Putamen (tissue), 1 donor: ENCODE data around the gene TMEM248.
"Not testable (repeated sequence)": the region's sequence is repeated elsewhere in the genome, so short reads cannot be mapped to it uniquely, and the experiment has no call there.

ENCODE experiments used
- DNase-seq: peaks from one replicate; pipeline ENCODE4 v3.0.0-alpha.2; 2016; ENCODE audit warnings: low spot score

The TMEM248 gene

DNA sequence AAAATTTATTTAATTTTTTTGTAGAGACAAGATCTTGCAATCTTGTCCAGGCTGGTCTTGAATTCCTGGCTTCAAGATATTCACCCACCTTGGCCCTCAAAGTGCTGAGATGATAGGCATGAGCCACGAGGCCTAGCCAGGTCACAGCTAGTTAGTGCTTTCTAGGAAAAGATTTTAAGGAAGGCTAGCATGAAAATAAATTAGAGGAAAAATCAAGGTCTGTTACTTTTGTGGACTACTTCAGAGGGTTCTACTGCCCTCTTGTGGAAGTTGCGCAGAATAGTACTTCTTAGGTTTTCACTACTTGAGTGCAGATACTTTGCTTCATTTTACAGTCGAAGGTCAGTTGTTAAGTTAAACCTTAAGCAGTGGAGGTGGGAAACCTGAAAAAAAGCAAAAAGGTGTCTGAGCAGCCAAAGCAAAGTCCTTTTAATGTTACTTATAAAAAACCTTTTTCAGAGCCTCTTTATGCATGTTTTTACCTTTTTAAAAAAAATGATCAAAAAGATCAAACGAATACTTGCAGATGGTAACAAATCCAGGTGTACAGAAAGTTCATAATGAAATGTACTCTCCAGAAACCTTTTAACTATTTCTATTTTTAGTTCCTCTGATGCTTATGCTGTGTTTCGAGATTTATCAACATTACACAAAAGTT is 79.7 kb downstream of the TMEM248 start:
- not testable (repeated sequence) for DNase-seq

DNA sequence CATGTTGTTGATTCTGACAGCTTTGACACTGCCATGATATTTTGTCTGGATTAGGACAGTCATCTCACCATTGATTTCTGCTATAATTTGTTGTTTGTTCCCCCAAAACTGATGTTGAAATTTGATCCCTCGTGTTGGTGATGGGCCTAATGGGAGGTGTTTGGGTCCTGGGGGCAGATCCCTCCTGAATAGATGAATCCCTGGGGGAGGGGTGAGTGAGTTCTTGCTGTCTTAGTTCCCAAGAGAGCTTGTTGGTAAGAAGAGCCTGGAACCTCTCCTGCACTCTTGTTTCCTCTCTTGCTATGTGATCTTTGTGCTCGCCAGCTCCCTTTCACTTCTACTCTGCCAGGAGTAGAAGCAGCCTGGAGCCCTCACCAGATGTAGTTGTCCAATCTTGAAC is 83.1 kb downstream of the TMEM248 start:
- not testable (repeated sequence) for DNase-seq

DNA sequence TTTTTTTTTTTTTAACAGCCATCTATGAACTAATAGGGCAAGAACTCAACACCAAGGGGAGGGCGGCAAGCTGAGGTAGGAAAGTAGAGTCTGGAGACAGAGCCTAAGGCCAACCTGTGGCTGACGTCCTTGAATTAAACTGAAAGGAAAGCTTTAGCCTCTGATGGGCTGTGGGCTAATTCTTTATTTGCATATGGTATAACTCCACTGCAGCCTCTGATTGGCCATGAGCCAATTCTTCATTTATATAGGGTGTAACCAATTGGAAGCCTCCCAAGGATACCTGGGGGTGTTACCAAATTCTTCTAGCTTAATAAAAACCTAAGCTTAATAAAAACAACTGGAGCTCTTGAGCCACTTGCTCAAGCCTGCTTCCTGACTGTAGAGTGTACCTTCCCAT is 85.9 kb downstream of the TMEM248 start:
- DNase-seq: no peak
